HK-2 (cell line): ENCODE results near the gene NHLRC1.
A peak's percentile ranks its signal among the peaks of the same experiment; 100 is the strongest.
"Not testable (repeated sequence)": the region's sequence is repeated elsewhere in the genome, so short reads cannot be mapped to it uniquely, and the experiment has no call there.

Source experiments
- DNase-seq: peaks from one replicate; pipeline ENCODE4 v3.0.0-alpha.2; 2018; ENCODE audit not compliant: unreplicated experiment

NHLRC1 gene

DNA sequence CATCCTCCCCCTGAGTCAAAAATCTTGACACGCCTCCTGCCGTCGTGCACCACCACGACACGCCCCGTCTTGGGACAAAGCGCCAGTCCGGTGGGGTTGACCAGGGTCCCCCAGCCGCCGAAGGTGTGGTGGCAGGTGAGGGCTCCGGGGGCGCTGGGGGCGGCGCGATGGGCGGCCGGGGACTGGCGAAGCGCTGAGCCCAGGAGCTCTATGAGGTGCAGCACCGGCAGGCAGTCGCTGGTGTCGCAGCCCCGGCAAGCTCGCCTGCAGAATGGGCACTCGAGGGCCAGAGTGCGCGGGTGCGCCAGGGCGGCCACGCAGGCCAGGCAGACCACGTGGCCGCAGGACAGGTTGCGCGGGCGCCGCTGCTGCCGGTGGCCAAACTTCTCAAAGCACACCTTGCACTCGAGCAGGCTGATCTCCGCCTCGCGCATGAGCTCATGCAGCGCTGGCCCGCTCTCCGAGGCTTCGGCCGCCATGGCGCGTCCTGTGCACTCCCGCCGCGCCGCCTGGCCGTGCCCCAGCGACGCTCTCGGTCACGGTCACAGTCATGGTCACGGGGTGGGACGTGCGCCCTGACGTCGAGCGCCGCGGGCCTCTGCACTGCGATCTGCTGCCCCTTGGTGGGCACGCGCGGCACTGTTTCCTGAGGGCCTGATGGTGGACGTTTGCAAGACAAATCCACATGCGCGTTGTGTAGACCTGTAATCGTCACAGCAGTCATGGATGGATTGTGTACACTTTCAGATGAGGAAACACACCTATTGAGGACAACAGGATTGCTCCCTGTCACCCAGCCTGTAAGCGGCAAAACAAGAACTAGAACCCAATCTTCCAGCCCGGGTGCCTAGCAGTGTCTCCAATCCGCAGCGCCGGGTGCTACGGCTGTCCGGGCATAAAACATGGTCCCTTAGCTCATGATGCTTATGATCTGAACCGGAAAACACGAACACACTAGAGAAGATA lies at the start of gene NHLRC1:
Gene NHLRC1, minus strand, starts transcription at position 550 of the 966 bp plus-strand sequence. Its CDS starts 71 bp downstream, at position 479.
- DNase-seq, result peak; percentile 50

DNA sequence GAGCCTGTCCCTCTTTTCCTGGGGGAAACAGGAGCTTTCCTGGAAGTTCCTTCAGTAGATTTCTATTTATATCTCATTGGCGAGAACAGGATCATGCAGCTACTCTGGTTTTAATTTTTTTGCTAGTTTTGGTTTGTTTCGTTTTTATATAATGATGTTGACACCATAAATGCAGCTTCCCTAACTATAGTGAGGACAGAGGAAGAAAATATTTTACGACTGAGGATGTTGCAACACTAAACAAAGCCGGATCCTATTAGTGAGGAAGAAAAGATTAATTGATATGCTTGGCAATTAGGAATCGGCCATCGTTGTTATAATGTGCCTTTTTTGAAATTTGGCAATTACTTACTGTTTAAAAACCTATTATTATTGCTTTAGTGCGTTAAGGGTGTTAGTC lies 49.4 kb upstream of the NHLRC1 start:
- DNase-seq, result no peak

DNA sequence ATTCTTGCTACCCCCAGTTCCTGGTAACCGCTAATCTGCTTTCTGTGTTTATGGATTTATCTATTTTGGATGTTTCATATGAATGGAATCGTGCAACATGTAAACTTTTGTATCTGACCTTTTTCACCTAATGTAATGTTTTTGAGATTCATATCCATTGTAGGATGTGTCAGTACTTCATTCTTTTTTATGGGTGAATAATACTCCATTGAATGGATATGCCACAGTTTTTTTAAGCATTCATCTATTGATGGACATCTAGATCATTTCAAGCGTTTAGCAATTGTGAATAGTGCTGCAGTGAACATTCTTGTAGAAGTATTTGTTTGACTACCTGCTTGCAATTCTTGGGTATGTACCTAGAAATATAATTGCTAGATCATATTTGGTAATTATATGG lies 45.8 kb upstream of the NHLRC1 start:
- DNase-seq, result no peak

DNA sequence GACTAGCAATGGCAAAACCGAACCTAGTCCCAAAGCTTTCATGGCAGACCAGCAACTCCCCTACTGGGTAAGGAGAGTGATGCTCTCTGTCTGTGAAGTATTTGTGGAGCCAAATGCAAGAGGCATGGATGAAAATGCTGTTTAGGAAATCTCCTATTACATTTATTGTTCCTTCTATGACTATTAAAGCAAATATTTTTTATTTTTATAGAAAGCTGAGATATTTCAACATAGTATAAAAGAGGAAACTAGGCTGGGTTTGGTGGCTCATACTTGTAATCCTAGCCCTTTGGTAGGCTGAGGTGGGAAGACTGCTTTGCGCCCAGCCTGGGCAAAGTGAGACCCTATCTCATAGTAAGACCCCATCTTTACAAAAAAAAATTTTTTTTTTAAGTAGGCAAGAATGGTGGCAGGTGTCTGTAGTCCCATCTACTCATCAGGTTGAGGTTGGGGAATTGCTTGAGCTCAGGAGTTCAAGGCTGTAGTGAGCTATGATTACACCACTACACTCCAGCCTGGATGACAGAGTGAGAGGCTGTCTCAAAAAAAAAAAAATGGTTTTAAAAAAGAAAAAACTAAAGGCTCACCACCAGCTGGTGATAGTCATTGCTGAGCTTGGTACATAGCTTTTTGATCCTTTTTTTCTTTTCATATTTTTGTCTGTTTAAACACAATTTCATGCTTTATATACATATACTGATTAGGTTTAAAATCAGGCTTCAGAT lies 44.0 kb upstream of the NHLRC1 start:
- DNase-seq, result no peak

DNA sequence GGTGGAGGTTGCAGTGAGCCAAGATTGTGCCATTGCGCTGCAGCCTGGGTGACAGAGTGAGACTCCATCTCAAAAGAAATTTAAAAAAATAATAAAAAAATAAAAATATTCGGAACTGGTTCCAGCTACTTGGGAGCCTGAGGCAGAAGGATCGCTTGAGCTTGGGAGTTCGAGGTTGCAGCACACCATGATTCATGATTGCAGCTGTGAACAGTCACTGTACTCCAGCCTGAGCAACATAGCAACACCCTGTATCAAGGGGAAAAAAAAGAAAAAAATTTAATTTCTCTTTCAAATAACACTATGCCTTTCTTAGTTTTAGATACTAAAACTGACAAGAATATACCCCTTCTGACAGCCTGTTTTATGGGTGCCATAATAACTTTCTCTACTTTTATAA lies 43.3 kb upstream of the NHLRC1 start:
- no peak for DNase-seq

DNA sequence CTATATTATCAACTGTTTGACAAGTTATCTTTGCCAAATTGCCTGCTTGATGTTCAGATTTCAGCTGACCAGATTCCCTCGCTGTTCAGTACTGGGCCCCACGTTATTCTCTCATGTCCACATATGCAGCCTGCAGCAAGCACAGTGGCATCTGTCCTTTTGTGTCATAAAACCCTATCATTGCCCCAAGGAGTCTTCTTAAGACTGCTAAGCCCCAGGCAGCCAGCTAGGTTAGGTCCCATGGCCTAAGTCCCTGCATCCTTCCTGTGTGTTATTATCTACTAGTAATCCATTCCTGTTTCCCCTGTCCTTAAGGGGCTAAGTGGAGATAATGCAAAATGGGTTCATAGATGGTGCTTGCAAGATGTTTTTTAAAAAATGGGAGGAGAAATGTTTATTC lies 39.9 kb upstream of the NHLRC1 start:
- DNase-seq, result no peak

DNA sequence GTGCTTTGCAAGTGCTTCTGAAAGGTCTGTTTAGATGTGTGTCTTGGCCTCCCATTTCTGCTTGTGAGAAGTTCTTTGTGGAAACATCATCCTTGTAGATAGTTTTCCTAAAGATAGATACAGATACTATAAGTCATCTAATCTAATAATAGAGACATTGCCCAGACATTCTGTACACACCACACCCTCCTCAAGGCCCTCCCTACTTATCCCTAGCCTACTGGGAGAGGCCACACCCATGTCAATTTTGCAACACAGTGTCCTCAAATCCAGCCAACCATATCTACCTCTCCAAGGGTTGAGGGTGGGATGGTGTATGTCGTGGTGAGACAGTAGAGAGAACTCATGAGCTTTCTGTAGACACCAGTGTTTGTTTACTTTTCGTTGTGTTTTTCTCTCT lies 39.0 kb upstream of the NHLRC1 start:
- DNase-seq, result no peak

DNA sequence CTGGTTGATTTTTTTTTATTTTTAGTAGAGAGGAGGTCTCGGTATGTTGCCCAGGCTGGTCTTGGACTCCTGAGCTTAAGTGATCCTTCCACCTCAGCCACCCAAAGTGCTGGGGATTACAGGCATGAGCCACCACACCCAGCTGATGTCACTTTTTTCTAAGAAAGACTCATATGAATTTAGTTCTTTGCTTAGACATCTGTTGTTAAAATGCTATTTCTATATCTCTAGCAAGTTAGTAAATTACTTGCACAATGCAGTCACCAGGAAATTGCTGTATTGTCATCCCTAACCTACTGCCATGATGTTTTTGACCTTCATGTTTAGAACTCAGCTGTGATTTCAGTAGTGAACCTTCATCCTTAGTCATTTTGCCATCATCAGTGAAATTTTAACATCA lies 38.4 kb upstream of the NHLRC1 start:
- no peak for DNase-seq

DNA sequence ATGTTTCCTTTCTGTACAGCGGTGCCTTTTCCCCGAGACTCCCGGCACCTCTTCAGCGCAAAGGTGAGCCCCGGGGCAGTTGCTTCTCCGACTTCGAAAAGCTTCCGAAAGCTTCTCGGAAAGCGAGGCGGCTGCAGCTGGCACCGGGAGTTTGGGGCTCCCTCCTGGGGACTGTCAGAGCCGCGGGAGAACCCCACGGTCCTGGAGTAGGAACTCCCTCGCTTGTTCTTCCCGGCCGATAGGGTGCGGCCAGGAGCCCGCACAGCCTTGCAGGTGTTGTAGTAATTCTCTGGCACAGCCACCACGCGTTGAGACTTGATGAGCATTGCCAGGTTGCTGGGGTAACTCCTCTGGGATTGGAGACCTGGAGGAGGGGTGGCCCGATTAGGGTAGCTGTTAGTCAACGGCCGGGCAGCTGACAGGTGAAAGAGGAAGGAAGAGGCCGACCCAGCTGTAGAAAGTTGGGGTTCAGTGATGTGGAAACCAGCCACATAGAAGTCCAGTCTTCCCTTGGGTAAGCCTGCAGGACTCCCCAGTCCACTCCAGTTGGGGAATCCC lies 33.5 kb upstream of the NHLRC1 start:
- DNase-seq, result peak; percentile 69

DNA sequence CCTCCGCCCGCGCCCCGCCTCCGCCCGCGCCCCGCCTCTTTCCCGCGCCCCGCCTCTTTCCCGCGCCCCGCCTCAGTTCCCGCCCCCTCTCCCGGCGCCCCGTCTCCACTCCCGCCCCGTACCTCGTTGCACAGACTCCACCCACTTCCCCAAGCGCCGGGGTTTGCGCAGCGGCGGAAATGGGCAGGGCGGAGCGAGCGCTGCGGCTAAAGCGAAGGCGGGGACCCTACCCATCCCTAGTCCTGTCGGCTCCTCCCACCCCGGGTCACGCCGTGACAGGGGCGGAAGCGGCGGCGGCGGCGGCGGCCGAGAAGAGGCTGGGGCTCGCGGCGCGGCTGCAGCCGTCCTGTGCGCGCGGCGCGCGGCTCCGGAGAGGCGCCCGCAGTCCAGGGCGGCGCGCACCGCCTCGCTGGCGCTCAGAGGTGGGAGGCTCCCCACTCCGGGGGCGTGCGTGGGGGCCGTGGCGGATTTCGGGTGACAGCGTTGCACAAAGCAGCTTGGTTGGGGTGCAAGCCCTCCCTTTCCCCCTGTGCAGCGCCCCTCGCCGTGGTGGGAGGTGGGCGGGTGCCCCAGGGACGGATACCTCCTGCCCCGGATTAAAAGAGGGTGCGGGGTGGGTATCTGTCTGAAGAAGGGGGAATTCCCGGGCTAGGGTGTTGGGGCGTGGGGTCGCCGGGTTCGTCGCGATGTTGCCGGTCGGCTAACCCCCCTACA lies 32.8 kb upstream of the NHLRC1 start, which contains the start of gene KDM1B:
Gene KDM1B, plus strand, starts transcription at position 273 of the 714 bp plus-strand sequence. CDS start 4,474 bp downstream, outside the sequence.
- peak; percentile 99 for DNase-seq

DNA sequence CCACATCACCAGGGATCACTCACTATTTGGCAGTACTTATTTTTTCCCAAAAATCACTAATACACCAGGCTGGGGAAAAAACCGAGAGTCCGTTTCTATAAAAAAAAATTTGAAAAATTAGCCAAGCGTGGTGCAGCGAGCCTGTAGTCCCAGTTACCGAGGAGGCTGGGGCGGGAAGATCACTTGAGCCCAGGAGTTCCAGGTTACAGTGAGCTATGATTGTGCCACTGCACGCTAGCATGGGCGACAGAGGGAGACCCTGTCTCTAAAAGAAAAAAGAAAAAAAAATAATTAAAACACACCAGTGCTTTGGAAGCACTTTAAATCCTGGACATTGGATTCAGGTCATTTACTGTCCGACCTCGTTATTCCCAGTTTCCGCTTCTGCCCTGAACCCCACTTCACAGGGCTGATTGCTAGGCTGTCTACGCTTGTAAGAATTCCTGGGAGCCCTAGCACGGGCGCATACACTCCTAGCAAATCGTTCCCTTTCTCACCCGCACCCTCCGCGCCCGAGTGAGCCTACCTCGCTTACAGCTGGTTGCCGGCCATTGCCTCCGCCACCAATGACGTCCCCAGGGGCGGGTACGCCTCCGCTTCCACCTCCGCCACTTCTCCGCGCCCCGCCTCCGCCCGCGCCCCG lies 32.2 kb upstream of the NHLRC1 start, which contains the start of gene TPMT:
Gene TPMT, minus strand, starts transcription at position 571 of the 643 bp plus-strand sequence. CDS start 5,950 bp downstream, outside the sequence.
- DNase-seq, result no peak

DNA sequence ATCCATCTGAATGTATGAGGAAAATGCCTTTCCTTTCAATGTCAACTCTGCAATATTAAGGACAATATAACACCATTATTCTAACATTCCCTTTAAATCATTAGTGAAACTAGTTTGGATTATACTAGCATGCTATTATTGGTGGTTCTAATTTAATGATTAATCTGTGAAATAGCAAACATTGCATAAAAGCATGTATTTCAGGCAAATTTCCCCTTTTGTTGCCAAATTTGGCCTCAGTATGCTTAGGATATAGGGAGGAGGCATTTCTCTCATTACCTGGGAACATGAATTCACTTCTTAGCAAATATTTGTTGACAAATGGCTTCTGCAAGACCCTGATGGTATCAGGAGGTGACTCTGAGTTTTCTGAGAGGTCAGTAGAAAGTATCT lies 30.8 kb upstream of the NHLRC1 start:
- no peak for DNase-seq

DNA sequence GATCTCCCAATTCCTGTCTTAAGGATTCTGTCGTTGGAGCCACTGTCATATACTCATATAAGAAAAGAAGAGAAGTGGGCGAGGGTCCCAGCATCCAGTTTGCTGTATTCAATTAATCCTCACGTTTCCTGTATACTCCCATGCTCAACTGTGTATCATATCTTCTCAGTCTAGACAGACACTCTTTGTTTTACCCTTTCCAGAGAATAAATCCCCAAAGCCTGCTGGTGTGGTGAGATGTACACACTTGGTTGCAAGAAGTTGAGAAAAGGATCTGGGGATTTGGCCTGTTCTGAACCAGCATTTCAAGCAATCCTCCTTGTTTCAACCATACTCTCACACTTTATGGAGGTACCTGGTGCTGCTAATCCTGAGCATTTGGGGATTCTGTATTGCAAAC lies 29.3 kb upstream of the NHLRC1 start:
- no peak for DNase-seq

DNA sequence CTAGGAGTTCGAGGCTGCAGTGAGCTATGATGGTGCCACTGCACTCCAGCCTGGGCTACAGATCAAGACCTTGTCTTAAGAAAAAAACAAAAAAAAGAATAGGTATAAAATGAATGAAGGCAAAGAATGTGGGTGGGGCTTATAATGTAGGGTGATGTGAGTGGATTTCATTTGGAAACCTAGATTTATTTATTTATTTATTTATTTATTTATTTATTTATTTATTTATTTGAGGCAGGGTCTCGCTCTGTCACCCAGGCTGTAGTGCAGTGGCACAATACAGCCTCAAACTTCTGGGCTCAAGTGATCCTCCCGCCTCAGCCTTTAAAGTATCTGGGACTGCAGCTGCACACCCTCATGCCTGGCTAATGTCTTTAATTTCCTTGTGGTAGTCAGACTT lies 28.9 kb upstream of the NHLRC1 start:
- not testable (repeated sequence) for DNase-seq

DNA sequence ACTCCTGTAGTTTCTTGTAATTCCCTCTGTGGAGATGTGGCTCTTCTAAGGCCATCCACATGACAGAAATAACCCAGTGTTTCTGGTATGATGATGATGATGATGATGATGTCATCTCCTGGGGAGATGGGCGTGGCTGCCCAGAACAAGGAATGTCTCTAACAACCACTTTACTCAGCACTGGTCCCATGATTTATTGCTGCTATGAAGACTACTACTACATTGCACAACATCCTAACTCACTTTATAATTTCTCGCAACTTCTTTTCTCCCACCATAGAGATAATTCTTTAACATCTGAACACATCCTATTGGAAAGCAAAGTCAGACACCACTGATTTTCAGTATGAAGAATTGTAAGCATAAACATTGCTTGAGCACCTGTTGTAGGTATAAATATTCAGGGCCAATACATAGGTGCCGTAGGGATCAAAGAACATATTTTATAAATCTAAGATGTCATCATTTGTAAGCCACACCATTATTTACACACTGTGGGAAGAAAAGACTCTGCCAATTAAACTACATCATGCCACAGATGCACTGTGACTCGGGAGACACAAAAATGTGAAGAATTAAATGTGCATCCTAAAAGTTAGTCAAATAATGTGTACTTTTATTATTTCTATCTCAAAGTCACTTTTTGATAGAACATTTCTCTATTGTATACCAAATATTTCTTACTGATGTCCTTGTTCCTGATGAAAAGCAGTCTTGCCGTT lies 26.0 kb upstream of the NHLRC1 start:
- peak; percentile 55 for DNase-seq

DNA sequence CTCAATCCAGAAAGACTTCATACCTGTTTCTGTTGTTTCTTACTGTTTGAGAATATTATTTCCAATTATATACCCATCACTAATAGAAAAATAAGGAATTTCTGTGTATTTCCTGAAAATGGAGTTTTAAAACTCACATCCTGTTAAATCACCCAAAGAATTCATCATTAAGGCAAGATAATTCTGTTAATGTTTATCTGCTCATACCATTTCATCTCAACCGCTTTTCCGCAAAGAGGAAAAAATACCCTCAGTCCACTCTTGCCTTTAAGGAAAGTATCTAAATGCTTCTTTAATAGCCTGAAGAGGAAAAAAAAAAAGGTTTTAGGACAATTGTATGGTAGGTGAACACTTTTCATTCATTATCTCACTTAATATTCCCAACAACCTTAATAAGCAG lies 25.1 kb upstream of the NHLRC1 start:
- no peak for DNase-seq

DNA sequence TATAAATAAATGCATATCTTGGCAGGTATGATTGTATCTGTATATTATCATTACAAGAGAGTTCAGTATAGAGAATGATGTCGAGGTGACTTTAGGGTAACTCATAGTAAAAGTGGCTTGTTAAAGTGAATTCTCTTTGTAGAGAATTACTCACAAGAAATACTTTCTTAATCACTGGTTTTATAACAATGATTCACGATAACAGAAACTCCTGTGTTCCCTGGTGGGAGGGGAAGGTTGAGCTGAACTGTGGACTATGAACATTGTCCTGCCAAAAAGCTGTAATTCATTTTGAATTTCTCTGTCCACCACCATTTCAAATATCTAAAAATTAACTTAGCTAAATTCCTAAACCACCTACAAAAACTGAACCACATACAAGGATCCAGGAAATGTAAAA lies 24.7 kb upstream of the NHLRC1 start:
- DNase-seq, result no peak

DNA sequence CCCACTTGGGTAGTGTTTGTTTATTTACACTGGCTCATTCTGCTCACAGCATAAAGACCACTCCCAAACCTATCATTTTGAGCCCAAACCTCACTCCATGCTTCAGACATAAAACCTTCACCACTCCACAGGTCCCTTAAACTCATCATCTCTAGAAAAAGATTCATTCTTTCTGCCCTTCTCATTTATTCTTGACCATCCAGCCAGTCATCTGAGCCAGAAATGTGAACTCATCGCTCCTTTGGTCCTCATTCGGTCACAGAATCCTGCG lies 20.0 kb upstream of the NHLRC1 start:
- DNase-seq, result no peak

DNA sequence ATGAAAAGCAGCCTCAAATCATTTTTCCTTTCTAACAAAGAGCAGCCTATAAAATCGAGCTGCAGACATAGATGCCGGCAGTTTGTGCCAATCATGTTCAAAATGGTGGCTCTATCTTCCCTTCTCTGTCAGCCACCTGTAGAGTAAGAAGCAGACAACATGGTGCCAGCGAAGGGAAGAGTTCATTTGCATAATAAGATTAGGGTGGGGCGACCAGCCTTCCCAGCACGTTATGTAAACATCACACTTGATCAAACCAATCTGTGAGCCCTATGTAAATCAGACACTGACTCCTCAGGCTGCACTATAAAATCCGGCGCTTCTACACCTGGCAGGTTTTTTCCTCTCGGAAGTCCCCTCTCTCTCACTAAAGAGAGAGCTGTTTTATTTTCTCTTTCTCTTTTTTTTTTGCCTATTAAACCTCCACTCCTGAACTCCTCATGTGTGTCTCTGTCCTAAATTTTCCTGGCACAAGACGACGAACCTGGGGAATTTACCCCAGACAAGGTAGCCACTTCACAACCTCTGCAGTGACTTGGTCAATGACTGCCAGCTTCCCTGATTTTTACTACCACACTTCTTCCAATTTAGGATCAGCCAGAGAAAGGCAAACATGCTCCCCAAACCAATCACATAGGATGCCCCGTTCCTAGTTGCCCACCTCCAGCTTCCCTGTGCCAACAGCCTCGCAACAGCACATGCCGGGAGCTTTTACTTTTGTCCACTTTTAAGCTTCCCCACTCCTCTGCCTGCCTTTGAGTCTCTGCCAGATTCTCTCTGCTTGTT lies 19.5 kb upstream of the NHLRC1 start:
- DNase-seq, result no peak
